MM.1S (cell line): ENCODE data around the gene SIRPB2.

Experiments
- DNase-seq: peaks from one replicate; pipeline ENCODE4 v3.0.0-alpha.2; 2015
- H2AFZ ChIP-seq: fragments of 300-600 bp; sonication (generic); 2 replicates; pipeline ENCODE4 v1.6.0; 2016; ENCODE audit warnings: antibody characterized with exemption, low read length
- H3F3A ChIP-seq: fragments of 300-600 bp; sonication (generic); 2 replicates; pipeline ENCODE4 v1.6.1; 2016; ENCODE audit warnings: mild to moderate bottlenecking, antibody characterized with exemption, low read length, moderate library complexity, mixed read lengths; ENCODE audit not compliant: insufficient read depth
- H3K27ac ChIP-seq: fragments of 300-600 bp; sonication (generic); 2 replicates; pipeline ENCODE4 v1.5.1; 2016; ENCODE audit warnings: mild to moderate bottlenecking, low read length
- H3K27me3 ChIP-seq: fragments of 300-600 bp; sonication (generic); replicated peaks from 2 replicates; pipeline ENCODE4 v1.6.0; 2016; ENCODE audit warnings: low read length; ENCODE audit not compliant: insufficient read depth
- H3K36me3 ChIP-seq: fragments of 300-600 bp; sonication (generic); replicated peaks from 2 replicates; pipeline ENCODE4 v1.6.1; 2016; ENCODE audit warnings: mild to moderate bottlenecking, low read length, mixed read lengths; ENCODE audit not compliant: insufficient read depth
- H3K4me1 ChIP-seq: fragments of 300-600 bp; sonication (generic); 2 replicates; pipeline ENCODE4 v1.6.1; 2016; ENCODE audit warnings: low read length, mixed read lengths
- H3K4me2 ChIP-seq: fragments of 300-600 bp; sonication (generic); 2 replicates; pipeline ENCODE4 v1.6.0; 2016; ENCODE audit warnings: low read depth, low read length
- H3K4me3 ChIP-seq: fragments of 300-600 bp; sonication (generic); 2 replicates; pipeline ENCODE4 v1.5.1; 2016; ENCODE audit warnings: low read length, mixed read lengths
- H3K79me2 ChIP-seq: fragments of 300-600 bp; sonication (generic); 2 replicates; pipeline ENCODE4 v1.6.1; 2016; ENCODE audit warnings: mixed run types, low read length, mixed read lengths
- H3K9ac ChIP-seq: fragments of 300-600 bp; sonication (generic); 2 replicates; pipeline ENCODE4 v1.6.1; 2016; ENCODE audit warnings: low read length, mixed read lengths
- H3K9me2 ChIP-seq: fragments of 300-600 bp; sonication (generic); replicated peaks from 2 replicates; pipeline ENCODE4 v1.6.1; 2016; ENCODE audit warnings: mild to moderate bottlenecking, low read length, mixed read lengths; ENCODE audit not compliant: insufficient read depth
- H3K9me3 ChIP-seq: fragments of 300-600 bp; sonication (generic); replicated peaks from 2 replicates; pipeline ENCODE4 v1.6.1; 2016; ENCODE audit warnings: mild to moderate bottlenecking, low read length, mixed read lengths; ENCODE audit not compliant: insufficient read depth
- H4K20me1 ChIP-seq: fragments of 300-600 bp; sonication (generic); 2 replicates; pipeline ENCODE4 v1.6.1; 2016; ENCODE audit warnings: mild to moderate bottlenecking, low read length, moderate library complexity, mixed read lengths; ENCODE audit not compliant: insufficient read depth
- CTCF ChIP-seq: fragments of 300-600 bp; sonication (generic); IDR thresholded peaks from 2 replicates; pipeline ENCODE4 v1.5.1; 2016; ENCODE audit warnings: antibody characterized with exemption, low read length, mixed read lengths
- EZH2 ChIP-seq: fragments of 300-600 bp; sonication (generic); optimal IDR thresholded peaks from 2 replicates; pipeline ENCODE3; 2017; ENCODE audit warnings: low read depth, mild to moderate bottlenecking, antibody characterized with exemption, low read length, mixed read lengths
- EZH2phosphoT487 ChIP-seq: fragments of 300-600 bp; sonication (generic); IDR thresholded peaks from 2 replicates; pipeline ENCODE4 v1.6.1; 2018; ENCODE audit warnings: antibody characterized with exemption, low read length

SIRPB2 gene

GRCh38 chr20:1494436-1494835 is 3.2 kb upstream of the SIRPB2 start:
- Histone ChIP-seq H3K4me3 (no peak overlapping the region), H2AFZ (no peak overlapping the region), H3K9me2 (no peaks in the 10 kb centered on the region), H3K4me2 (0 out of 2 replicates have a peak overlapping the region, but pooled peaks have one; percentile 9), H3K27me3 (no peaks in the 10 kb centered on the region), H3K4me1 (peaks cover 18% of the 10 kb centered on the region), H3F3A (peaks cover under 1% of the 10 kb centered on the region; the same call in 1 of the 2 replicates), H3K9ac (no peak overlapping the region), H3K9me3 (no peaks in the 10 kb centered on the region), H3K27ac (no peak overlapping the region), H4K20me1 (no peaks in the 10 kb centered on the region), H3K79me2 (no peaks in the 10 kb centered on the region), H3K36me3 (no peaks in the 10 kb centered on the region)
- DNase-seq: no peak
- TF ChIP-seq EZH2 (no peak), EZH2phosphoT487 (no peak), CTCF (no peak)

GRCh38 chr20:1493536-1493935 is 2.3 kb upstream of the SIRPB2 start:
- Histone ChIP-seq H3K4me2 (no peak overlapping the region), H3K9me3 (no peaks in the 10 kb centered on the region), H3K4me3 (no peak overlapping the region), H3K79me2 (no peaks in the 10 kb centered on the region), H3K36me3 (no peaks in the 10 kb centered on the region), H3K9ac (no peak overlapping the region), H2AFZ (no peak overlapping the region), H4K20me1 (no peaks in the 10 kb centered on the region), H3K9me2 (no peaks in the 10 kb centered on the region), H3K4me1 (peaks cover 15% of the 10 kb centered on the region; the same call in 1 of the 2 replicates), H3K27ac (no peak overlapping the region), H3K27me3 (no peaks in the 10 kb centered on the region), H3F3A (no peaks in the 10 kb centered on the region)
- DNase-seq: no peak
- TF ChIP-seq EZH2 (no peak), EZH2phosphoT487 (no peak), CTCF (no peak)

GRCh38 chr20:1491860-1492642 is 831 bp upstream of the SIRPB2 start:
- Histone ChIP-seq H3K9me3 (no peaks in the 10 kb centered on the region), H3K4me3 (no peak overlapping the region), H3K9me2 (no peaks in the 10 kb centered on the region), H3K27me3 (no peaks in the 10 kb centered on the region), H3K27ac (no peak overlapping the region), H3K36me3 (no peaks in the 10 kb centered on the region), H3F3A (no peaks in the 10 kb centered on the region), H3K4me2 (no peak overlapping the region), H3K79me2 (no peaks in the 10 kb centered on the region), H3K9ac (no peak overlapping the region), H4K20me1 (no peaks in the 10 kb centered on the region), H2AFZ (no peak overlapping the region), H3K4me1 (peaks cover 15% of the 10 kb centered on the region; the same call in 1 of the 2 replicates)
- DNase-seq: no peak
- no peak for TF ChIP-seq EZH2phosphoT487

- Histone ChIP-seq H3K27me3 (no peaks in the 10 kb centered on the region), H3K79me2 (no peaks in the 10 kb centered on the region), H3K9me3 (no peaks in the 10 kb centered on the region), H3F3A (no peaks in the 10 kb centered on the region), H4K20me1 (no peaks in the 10 kb centered on the region), H2AFZ (no peak overlapping the region), H3K9ac (no peak overlapping the region), H3K27ac (no peak overlapping the region), H3K9me2 (no peaks in the 10 kb centered on the region), H3K4me2 (no peak overlapping the region), H3K4me1 (peaks cover 15% of the 10 kb centered on the region; the same call in 1 of the 2 replicates), H3K36me3 (no peaks in the 10 kb centered on the region), H3K4me3 (no peak overlapping the region)
- TF ChIP-seq EZH2phosphoT487 (no peak), CTCF (no peak), EZH2 (no peak)
- DNase-seq: no peak
These were observed 501 bp downstream of the SIRPB2 start for GRCh38 chr20:1490643-1491195.
